Measurements from ENCODE around the gene TBC1D28.
"Not testable (repeated sequence)": the region's sequence is repeated elsewhere in the genome, so short reads cannot be mapped to it uniquely, and the experiment has no call there.

DNA sequence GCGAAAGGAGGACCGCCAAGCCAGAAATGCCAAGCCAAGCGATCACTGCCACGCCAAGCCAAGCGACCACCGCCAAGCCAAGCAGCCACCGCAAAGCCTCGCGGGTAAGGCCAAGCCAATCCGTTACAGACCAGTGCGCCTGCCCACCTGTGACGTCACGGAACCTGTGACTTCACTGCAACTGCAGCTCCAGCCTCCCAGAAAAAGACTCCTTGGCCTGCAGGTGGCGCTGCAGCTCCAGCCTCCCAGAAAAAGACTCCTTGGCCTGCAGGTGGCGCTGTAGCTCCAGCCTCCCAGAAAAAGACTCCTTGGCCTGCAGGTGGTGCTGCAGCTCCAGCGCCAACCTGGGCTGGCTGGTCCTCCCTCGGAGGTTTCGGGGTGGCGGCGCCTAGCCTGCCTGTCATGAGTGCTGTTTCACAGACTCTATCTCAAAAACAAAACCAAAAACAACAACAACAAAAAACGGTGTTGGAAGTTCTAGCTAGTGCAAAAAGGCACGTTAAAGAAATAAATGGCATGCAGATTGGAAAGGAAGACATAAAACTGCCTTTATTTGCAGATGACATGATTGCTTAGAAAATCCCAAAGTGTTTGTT lies 18.6 kb downstream of the TBC1D28 start:
- TF ChIP-seq, protein P1, sequence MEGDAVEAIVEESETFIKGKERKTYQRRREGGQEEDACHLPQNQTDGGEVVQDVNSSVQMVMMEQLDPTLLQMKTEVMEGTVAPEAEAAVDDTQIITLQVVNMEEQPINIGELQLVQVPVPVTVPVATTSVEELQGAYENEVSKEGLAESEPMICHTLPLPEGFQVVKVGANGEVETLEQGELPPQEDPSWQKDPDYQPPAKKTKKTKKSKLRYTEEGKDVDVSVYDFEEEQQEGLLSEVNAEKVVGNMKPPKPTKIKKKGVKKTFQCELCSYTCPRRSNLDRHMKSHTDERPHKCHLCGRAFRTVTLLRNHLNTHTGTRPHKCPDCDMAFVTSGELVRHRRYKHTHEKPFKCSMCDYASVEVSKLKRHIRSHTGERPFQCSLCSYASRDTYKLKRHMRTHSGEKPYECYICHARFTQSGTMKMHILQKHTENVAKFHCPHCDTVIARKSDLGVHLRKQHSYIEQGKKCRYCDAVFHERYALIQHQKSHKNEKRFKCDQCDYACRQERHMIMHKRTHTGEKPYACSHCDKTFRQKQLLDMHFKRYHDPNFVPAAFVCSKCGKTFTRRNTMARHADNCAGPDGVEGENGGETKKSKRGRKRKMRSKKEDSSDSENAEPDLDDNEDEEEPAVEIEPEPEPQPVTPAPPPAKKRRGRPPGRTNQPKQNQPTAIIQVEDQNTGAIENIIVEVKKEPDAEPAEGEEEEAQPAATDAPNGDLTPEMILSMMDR (IDR thresholded peaks at IDR 0.05) = peak; percentile 93 to 100 (median 100)
- TF ChIP-seq EP300 (IDR thresholded peaks at IDR 0.05; ENCODE audit: low read depth) = not testable (repeated sequence)
